ENCODE results near the gene USP25.

Gene USP25

DNA sequence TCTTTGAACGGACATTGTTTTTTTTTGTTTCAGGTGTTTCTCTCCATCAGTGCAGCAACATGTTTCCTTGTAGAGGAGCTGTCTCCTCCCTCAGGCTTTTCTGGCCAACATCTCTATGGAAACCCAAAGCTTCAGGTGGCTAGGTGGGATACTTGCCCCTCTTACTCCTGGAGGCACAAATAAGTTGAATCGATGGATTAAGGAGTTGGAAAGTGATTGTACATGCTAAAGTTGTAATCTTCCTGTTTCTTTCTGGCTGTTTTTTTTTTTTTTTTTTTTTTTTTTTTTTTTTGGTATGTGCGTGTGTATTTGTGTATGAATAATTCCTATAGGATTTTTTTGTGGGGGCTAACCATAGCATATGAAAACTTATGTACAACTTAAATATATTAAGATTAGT lies 10.6 kb downstream of the USP25 start:
- H3K27me3 ChIP-seq (ENCODE audit: insufficient read depth, low read depth): no peaks in the 10 kb centered on the region
- H3K79me2 ChIP-seq (ENCODE audit: insufficient read depth, low read depth): peaks cover 83% of the 10 kb centered on the region

DNA sequence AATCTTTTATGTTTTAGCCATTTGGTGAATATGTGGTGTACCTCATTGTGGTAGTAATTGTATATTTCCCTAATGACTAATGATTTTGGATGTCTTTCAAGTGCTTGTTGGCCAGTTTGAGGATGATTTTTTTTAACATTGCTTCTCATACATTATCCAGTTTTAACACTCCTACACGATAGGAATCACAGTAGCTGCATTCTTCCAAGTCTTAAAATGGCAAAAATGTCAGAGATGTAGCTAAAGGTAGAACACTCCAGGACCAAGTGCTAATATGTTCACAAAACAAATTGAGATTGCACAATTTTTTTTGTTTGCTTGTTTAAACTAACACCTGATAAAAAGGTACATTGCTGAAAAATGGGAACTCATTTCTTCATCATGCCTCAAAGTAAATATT lies 11.7 kb downstream of the USP25 start:
- H3K4me1 ChIP-seq (ENCODE audit: low read depth, poor library complexity, severe bottlenecking): peaks cover 19% of the 10 kb centered on the region
- H4K20me1 ChIP-seq (ENCODE audit: insufficient read depth): no peaks in the 10 kb centered on the region
- no peak overlapping the region for H3K27ac ChIP-seq
- H3K79me2 ChIP-seq (ENCODE audit: insufficient read depth, low read depth): peaks cover 83% of the 10 kb centered on the region
- TF ChIP-seq, protein P1, sequence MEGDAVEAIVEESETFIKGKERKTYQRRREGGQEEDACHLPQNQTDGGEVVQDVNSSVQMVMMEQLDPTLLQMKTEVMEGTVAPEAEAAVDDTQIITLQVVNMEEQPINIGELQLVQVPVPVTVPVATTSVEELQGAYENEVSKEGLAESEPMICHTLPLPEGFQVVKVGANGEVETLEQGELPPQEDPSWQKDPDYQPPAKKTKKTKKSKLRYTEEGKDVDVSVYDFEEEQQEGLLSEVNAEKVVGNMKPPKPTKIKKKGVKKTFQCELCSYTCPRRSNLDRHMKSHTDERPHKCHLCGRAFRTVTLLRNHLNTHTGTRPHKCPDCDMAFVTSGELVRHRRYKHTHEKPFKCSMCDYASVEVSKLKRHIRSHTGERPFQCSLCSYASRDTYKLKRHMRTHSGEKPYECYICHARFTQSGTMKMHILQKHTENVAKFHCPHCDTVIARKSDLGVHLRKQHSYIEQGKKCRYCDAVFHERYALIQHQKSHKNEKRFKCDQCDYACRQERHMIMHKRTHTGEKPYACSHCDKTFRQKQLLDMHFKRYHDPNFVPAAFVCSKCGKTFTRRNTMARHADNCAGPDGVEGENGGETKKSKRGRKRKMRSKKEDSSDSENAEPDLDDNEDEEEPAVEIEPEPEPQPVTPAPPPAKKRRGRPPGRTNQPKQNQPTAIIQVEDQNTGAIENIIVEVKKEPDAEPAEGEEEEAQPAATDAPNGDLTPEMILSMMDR (conservative IDR thresholded peaks at IDR 0.05; ENCODE audit: low read depth, low read length): no peak
- no peaks in the 10 kb centered on the region for H3K36me3 ChIP-seq (ENCODE audit: insufficient read depth)
- H3K4me3 ChIP-seq (IDR thresholded peaks at IDR 0.05; ENCODE audit: insufficient read depth, low read depth, low read length): no peak overlapping the region
- H3K9ac ChIP-seq: no peak overlapping the region
- H3K27me3 ChIP-seq (ENCODE audit: insufficient read depth, low read depth): no peaks in the 10 kb centered on the region
- peak overlapping the region; percentile 14; the same call in 1 of the 2 replicates for H3K4me2 ChIP-seq
- no peak overlapping the region for H2AFZ ChIP-seq (ENCODE audit: low read depth)

More for the DNA sequence above, 10.6 kb downstream of the USP25 start:
- H3K4me2 ChIP-seq: no peak overlapping the region
- no peak overlapping the region for H2AFZ ChIP-seq (ENCODE audit: low read depth)
- no peak overlapping the region for H3K4me3 ChIP-seq (IDR thresholded peaks at IDR 0.05; ENCODE audit: insufficient read depth, low read depth, low read length)
- H4K20me1 ChIP-seq (ENCODE audit: insufficient read depth): no peaks in the 10 kb centered on the region
- no peaks in the 10 kb centered on the region for H3K36me3 ChIP-seq (ENCODE audit: insufficient read depth)
- H3K4me1 ChIP-seq (ENCODE audit: low read depth, poor library complexity, severe bottlenecking): peaks cover 19% of the 10 kb centered on the region
- TF ChIP-seq, protein P1 (conservative IDR thresholded peaks at IDR 0.05; ENCODE audit: low read depth, low read length): no peak
- H3K9ac ChIP-seq: no peak overlapping the region
- no peak overlapping the region for H3K27ac ChIP-seq

DNA sequence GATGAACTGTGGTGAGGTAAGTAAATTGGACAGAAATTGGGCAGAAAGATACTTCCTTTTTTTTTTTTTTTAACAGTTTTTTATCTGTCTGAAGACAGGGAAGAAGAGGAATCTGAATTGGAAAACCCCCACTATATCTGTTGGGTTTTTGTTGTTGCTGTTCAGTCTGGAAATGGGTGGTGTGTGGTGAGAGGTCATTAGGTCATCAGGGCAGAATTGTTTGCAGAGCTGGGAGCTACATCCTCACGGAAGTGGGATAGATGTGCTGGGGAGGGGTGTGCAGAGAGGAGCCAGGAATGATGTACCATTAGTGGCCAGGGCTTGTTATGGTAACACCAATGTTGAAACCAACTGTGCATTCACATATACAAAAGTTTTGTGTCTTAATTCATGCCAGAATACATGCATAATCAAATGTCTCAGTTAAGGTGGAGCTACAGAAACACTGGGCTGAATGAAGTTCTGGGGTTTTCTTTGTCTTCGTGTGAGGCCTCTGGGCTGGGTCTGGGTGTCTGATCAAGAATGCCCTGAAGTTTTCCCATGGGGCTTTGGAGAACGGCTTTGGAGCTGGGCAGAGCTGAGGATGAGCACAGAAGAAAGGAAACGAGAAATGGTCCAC lies 12.4 kb downstream of the USP25 start:
- H3K4me2 ChIP-seq: peak overlapping the region; percentile 14; the same call in 1 of the 2 replicates

DNA sequence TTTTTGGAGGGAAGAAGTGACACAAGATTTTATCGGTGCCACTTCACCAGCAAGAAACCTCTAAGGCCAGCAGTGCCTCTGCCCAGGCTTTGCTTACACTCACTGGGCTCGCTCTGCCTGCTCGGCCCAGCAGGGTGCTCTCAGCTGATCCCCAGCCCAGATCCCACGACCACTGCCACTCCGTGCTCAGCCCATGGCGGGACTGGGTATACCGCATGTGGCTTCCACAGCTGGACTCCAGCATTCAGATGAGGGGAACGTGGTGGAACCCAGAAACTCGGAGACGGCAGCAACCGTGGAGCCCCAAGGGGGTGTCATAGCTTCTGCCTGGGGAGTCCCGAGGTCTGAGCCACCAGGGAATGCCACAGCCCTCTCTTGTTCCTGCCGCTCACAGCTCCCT lies 12.9 kb downstream of the USP25 start:
- Histone ChIP-seq H4K20me1 (ENCODE audit: insufficient read depth) (no peaks in the 10 kb centered on the region), H3K4me1 (ENCODE audit: low read depth, poor library complexity, severe bottlenecking) (peaks cover 22% of the 10 kb centered on the region), H2AFZ (ENCODE audit: low read depth) (no peak overlapping the region), H3K4me3 (IDR thresholded peaks at IDR 0.05; ENCODE audit: insufficient read depth, low read depth, low read length) (no peak overlapping the region), H3K79me2 (ENCODE audit: insufficient read depth, low read depth) (peaks cover 80% of the 10 kb centered on the region), H3K27ac (no peak overlapping the region), H3K36me3 (ENCODE audit: insufficient read depth) (no peaks in the 10 kb centered on the region; the same call in 1 of the 2 replicates), H3K9ac (no peak overlapping the region), H3K4me2 (no peak overlapping the region), H3K27me3 (ENCODE audit: insufficient read depth, low read depth) (no peaks in the 10 kb centered on the region)
- TF ChIP-seq, protein P1 (conservative IDR thresholded peaks at IDR 0.05; ENCODE audit: low read depth, low read length): no peak

More for the DNA sequence above, 12.4 kb downstream of the USP25 start:
- no peaks in the 10 kb centered on the region for H3K27me3 ChIP-seq (ENCODE audit: insufficient read depth, low read depth)
- no peaks in the 10 kb centered on the region for H3K36me3 ChIP-seq (ENCODE audit: insufficient read depth)
- peaks cover 19% of the 10 kb centered on the region for H3K4me1 ChIP-seq (ENCODE audit: low read depth, poor library complexity, severe bottlenecking)
- H4K20me1 ChIP-seq (ENCODE audit: insufficient read depth): no peaks in the 10 kb centered on the region
- H3K4me3 ChIP-seq (IDR thresholded peaks at IDR 0.05; ENCODE audit: insufficient read depth, low read depth, low read length): no peak overlapping the region
- H3K9ac ChIP-seq: no peak overlapping the region
- H3K79me2 ChIP-seq (ENCODE audit: insufficient read depth, low read depth): peaks cover 83% of the 10 kb centered on the region
- TF ChIP-seq, protein P1 (conservative IDR thresholded peaks at IDR 0.05; ENCODE audit: low read depth, low read length): no peak
- no peak overlapping the region for H3K27ac ChIP-seq
- no peak overlapping the region for H2AFZ ChIP-seq (ENCODE audit: low read depth)
